ENCODE results near the gene RIMS4. TPM values are rescaled to one million over a fixed set of nuclear protein-coding genes. Genes with fewer than 3 reads are reported as not detected.

The RIMS4 gene
- total and polyA plus RNA-seq, 12 donors = 0.04 to 0.42 (median 0.13) TPM; not detected in 5

DNA sequence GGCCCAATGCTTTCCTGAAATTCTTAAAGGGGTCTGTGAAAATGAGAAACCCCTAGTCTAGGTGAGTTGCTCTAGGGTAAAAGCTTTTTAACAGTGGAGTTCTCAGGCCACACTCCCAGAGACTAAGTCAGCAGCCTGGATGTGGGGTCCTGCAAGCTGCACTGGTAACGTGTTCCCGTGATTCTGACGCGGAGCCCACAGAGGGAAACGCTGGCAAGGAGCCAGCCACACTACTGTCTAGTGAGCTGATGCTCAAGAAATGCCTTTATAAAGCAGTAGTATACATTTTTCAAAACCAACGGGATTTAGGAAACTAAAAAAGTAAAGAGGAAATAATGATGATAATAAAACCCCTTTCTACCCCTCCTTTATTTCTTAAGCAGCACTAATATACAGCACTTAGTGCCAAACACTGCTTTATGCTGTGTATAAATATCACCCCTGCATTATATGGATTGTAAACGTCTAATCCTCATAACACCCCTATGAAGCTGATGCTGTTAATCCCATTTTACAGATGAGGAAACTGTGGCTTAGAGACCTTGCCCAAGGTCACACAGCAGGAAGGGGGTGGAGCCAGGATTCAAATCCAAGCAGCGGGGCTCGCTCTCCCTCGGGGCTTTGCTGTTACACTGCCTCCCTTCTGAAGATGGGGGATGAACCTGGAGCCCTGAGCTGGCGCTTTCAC lies 39.7 kb downstream of the RIMS4 start:
- ATAC-seq (no peak), DNase-seq (no peak)
- Histone ChIP-seq H3K4me3 (no peak overlapping the region), H3K27me3 (peaks cover 0 to 59% (median 25%) of the 10 kb centered on the region in 7 donors), H3K9me3 (no peaks in the 10 kb centered on the region), H3K27ac (no peak overlapping the region), H3K36me3 (no peaks in the 10 kb centered on the region), H3K4me1 (no peaks in the 10 kb centered on the region)
- TF ChIP-seq, protein P1, sequence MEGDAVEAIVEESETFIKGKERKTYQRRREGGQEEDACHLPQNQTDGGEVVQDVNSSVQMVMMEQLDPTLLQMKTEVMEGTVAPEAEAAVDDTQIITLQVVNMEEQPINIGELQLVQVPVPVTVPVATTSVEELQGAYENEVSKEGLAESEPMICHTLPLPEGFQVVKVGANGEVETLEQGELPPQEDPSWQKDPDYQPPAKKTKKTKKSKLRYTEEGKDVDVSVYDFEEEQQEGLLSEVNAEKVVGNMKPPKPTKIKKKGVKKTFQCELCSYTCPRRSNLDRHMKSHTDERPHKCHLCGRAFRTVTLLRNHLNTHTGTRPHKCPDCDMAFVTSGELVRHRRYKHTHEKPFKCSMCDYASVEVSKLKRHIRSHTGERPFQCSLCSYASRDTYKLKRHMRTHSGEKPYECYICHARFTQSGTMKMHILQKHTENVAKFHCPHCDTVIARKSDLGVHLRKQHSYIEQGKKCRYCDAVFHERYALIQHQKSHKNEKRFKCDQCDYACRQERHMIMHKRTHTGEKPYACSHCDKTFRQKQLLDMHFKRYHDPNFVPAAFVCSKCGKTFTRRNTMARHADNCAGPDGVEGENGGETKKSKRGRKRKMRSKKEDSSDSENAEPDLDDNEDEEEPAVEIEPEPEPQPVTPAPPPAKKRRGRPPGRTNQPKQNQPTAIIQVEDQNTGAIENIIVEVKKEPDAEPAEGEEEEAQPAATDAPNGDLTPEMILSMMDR (IDR thresholded peaks at IDR 0.05) = no peak
- intact Hi-C loops (cut with DNase I) = no loop called here
- WGBS, 2 donors = 53 to 63% methylated on average over 11 of the region's 11 CpGs

DNA sequence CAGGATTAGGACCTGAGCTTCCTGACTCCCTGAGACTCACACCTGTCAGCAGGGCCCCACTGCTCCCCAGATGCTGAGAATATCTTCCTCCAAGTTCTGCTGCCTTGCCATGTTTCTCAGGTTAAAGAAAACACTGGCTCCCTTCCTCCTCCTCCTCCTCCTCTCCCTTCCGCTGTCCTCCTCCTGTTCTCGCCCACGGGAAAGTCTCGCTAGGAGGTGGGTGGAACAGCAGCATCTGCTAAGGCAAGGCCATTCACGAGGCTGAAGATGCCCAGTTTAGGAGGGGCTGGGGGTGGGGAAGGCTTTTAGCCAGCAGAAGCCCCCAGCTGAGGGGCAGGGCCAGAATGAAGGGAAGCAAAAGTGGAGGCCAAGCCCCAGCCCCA lies 40.9 kb downstream of the RIMS4 start:
- DNase-seq = no peak
- no peak overlapping the region for H3K27ac ChIP-seq
- 30 to 31% methylated on average over 5 of the region's 5 CpGs for WGBS, 2 donors

DNA sequence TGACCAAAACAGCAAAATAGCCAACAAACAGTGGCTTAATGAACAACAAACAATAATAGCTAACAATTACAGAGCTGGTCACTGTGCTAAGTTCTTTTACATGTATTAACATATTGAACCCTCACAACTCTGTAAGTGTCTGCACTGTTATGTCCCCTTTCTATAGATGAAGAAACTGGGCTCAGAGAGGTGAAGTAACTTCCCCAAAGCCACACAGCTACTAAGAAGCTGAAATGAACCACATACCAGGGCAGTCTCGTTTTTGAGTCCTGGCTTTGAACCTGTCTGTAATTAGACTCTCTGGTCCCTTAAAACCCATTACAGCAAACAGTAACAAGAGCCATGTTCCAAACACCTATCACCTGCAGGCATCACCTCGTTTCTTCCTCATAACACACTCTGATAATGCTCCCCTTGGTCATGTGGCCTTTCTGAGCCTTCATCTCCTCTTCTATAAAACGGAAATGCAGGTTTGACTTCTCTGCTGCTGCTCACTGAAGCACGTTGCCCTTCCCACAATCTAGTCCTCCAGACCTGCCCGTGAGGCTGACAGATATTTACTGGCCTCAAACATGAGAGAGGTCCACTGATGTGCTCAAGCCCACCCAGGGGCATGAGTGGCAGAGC lies 41.4 kb downstream of the RIMS4 start:
- Histone ChIP-seq H3K4me1 (no peaks in the 10 kb centered on the region), H3K27ac (no peak overlapping the region), H3K27me3 (peaks cover 0 to 47% (median 22%) of the 10 kb centered on the region in 7 donors), H3K9me3 (no peaks in the 10 kb centered on the region), H3K4me3 (no peak overlapping the region), H3K36me3 (no peaks in the 10 kb centered on the region)
- DNase-seq (no peak), ATAC-seq (no peak)
- WGBS, 2 donors = 49 to 52% methylated on average over 5 of the region's 5 CpGs
- intact Hi-C loops (cut with DNase I) = no loop called here
- TF ChIP-seq, protein P1 (IDR thresholded peaks at IDR 0.05) = no peak

More for the DNA sequence above, 40.9 kb downstream of the RIMS4 start:
- no peak overlapping the region for H3K4me3 ChIP-seq
- no peak for ATAC-seq
- no peaks in the 10 kb centered on the region for H3K36me3 ChIP-seq
- intact Hi-C loops (cut with DNase I) = no loop called here
- peaks cover 0 to 50% (median 25%) of the 10 kb centered on the region in 7 donors for H3K27me3 ChIP-seq
- H3K4me1 ChIP-seq = no peaks in the 10 kb centered on the region
- no peaks in the 10 kb centered on the region for H3K9me3 ChIP-seq
- TF ChIP-seq, protein P1 (IDR thresholded peaks at IDR 0.05) = no peak

DNA sequence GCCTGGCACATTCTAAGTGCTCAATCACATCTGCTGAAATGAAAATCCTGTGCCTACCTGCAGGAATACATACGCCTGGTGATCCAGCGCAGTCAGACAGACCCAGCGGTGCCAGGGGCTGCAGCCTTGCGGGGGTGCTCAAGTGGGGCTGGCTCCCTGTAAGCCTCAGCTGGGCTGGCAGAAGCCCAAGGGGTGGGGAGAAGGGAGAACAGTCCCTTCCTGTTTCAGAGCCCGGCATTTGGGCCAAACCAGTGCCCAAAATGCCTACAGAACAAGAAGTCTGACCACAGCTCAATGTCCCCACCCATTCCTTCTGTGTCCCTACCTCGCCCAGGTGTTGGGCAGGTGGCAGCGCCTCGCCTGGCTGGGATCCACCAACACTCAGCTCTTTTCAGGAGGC lies 42.1 kb downstream of the RIMS4 start:
- peaks cover 0 to 42% (median 19%) of the 10 kb centered on the region in 7 donors for H3K27me3 ChIP-seq
- ATAC-seq (no peak), DNase-seq (no peak)
- H3K4me1 ChIP-seq = peaks cover 0 to 2% (median 0%) of the 10 kb centered on the region in 9 donors
- H3K36me3 ChIP-seq = no peaks in the 10 kb centered on the region
- H3K27ac ChIP-seq = no peak overlapping the region
- TF ChIP-seq, protein P1 (IDR thresholded peaks at IDR 0.05) = no peak
- 86 to 87% methylated on average over 8 of the region's 8 CpGs for WGBS, 2 donors
- no peaks in the 10 kb centered on the region for H3K9me3 ChIP-seq
- intact Hi-C loops (cut with DNase I) = no loop called here
- H3K4me3 ChIP-seq = no peak overlapping the region
